ENCODE data around the gene ATP11A. TPM values are rescaled to one million over a fixed set of nuclear protein-coding genes. Genes with fewer than 3 reads are reported as not detected.
"Not testable (repeated sequence)": the region's sequence is repeated elsewhere in the genome, so short reads cannot be mapped to it uniquely, and the experiment has no call there.

Gene ATP11A
- total RNA-seq, 2 donors from 2014 or later, result 89.0 to 91.2 TPM

DNA sequence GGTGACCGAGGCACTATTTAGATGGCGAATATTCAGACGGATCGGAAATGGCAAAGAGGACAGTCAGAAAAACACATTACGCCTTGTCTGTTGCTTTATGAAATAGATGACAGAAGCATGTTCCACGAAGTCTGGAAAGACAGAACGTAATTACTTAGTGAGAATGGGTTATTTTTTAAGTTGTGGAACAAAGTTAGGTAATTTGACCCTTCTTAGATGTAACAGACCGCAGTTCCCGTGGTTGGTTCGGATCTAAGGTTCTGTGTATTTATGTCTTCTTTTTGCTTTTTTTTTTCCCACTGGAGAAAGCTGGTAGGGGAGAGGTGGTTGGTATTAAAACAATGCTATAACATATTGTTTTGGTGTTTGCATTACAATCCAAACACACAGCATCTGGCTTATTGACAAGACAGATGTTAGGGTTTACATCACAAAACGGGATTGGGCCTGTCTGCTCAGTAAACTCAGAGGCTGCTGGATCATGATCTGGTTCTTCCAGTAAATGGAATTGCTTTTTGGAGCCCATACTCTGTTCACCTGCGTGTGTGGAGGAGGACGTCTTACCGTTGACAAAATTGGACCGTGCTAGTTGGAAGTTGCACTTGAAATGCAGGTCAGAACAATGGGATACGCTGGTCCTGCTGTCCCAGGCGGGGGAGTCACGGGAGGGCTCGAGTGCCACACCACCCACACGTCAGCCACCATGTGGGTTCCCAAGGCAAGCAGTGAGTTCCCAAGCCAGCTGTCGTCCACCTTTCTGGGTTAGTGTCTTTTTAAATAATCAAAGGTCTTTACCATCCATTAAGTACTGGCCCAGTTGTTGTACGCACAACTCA lies 13.8 kb downstream of the ATP11A start:
- H3K9me3 Mint-ChIP-seq, result no peaks in the 10 kb centered on the region
- H3K27me3 Mint-ChIP-seq, result no peaks in the 10 kb centered on the region
- peak; percentile 58 for DNase-seq (ENCODE audit: low spot score)
- H3K36me3 Mint-ChIP-seq, result no peaks in the 10 kb centered on the region
- H3K27ac Mint-ChIP-seq, result no peak overlapping the region
- H3K4me3 Mint-ChIP-seq, result no peak overlapping the region
- H3K4me1 Mint-ChIP-seq (ENCODE audit: low read depth in 2 of 2), result peaks cover 5 to 30% of the 10 kb centered on the region in 2 donors
- ATAC-seq, result no peak

DNA sequence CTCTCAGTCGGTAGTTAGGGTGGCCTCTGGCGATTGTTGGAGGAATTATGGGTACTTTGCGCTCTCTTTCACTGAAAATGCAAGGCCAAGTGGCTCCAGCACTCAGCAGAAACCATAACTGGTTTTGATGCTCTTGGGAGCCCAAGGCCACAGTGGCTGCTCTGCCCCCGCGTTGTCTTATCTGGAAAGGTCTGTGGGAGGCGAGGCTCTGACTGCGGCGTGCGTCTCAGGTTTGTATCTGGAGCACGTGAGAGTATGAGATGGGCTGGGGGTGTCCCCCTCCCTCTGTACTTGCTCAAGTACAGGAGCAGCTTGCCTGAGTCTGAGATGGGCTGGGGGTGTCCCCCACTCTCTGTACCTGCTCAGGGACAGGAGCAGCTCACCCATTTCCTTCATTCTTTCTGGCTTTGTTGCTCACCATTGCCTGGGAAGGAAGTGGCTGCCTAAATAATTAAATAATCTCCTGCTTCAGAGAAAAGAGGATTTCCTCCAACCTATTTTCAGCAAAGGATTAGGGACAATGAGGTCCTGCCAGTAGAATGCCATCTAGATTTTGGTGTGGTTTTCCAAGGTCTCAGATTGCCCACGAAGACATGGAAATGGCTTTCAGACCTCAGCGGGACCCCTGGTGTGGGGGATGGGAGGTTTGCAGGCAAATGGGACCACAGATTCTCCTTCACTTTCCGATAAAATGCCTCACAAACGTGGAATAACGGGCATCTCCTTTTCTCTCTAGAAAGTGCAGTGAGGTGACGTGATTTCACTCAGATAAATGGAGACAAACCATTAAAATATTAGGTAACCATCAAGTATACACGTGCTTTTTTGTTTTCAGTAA lies 14.7 kb downstream of the ATP11A start:
- Mint-ChIP-seq H3K4me1 (ENCODE audit: low read depth in 2 of 2) (peaks cover 5 to 32% of the 10 kb centered on the region in 2 donors), H3K4me3 (no peak overlapping the region), H3K27ac (no peak overlapping the region), H3K27me3 (no peaks in the 10 kb centered on the region), H3K36me3 (no peaks in the 10 kb centered on the region), H3K9me3 (no peaks in the 10 kb centered on the region)
- ATAC-seq (no peak), DNase-seq (ENCODE audit: low spot score) (peak; percentile 31)

DNA sequence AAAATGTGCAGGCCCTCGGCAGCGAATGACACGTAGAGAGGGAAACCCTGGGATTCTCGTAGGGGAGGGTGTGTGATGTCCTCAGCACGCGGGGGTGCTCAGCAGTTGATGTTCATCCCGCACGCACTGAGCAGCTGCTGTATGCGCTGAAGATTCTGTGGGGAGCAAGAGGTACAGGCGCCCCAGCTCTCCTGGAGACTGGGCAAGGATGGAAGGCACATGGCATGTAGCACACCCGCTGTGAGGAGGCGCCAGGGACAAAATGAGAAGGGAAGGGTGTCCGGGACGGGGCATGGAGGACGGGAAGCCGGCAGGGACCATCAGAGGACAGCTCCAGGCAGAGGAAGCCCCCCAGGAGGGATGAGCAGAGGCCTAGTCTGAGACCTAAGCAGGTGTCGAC lies 15.4 kb downstream of the ATP11A start:
- Mint-ChIP-seq H3K4me3 (no peak overlapping the region), H3K27me3 (no peaks in the 10 kb centered on the region), H3K27ac (no peak overlapping the region), H3K36me3 (no peaks in the 10 kb centered on the region), H3K9me3 (no peaks in the 10 kb centered on the region), H3K4me1 (ENCODE audit: low read depth in 2 of 2) (peaks cover 5 to 34% of the 10 kb centered on the region in 2 donors)
- ATAC-seq (no peak), DNase-seq (ENCODE audit: low spot score) (peak; percentile 39)

DNA sequence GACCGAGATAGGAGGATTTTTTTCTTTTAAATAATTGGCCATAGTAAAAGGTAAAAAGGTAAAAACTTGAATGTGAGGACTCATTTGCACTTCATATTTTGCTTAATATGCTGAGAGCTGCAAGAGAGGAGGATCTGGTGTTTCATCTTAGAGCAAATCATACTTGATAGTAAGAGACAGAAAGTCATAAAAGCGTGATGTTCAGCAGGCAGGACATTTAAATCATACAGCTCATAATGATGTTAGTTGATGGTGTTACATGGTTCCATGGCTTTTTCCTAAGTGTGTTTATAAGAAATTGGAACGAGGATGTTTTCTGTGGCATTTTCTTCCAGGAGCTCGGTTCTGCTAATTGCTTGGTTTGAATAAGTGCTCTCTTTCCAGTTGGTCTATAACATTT lies 16.3 kb downstream of the ATP11A start:
- Mint-ChIP-seq H3K27me3 (no peaks in the 10 kb centered on the region), H3K4me3 (no peak overlapping the region), H3K36me3 (no peaks in the 10 kb centered on the region), H3K27ac (no peak overlapping the region), H3K4me1 (ENCODE audit: low read depth in 2 of 2) (peaks cover 5 to 32% of the 10 kb centered on the region in 2 donors), H3K9me3 (no peaks in the 10 kb centered on the region)
- no peak for DNase-seq (ENCODE audit: low spot score)
- ATAC-seq, result no peak

DNA sequence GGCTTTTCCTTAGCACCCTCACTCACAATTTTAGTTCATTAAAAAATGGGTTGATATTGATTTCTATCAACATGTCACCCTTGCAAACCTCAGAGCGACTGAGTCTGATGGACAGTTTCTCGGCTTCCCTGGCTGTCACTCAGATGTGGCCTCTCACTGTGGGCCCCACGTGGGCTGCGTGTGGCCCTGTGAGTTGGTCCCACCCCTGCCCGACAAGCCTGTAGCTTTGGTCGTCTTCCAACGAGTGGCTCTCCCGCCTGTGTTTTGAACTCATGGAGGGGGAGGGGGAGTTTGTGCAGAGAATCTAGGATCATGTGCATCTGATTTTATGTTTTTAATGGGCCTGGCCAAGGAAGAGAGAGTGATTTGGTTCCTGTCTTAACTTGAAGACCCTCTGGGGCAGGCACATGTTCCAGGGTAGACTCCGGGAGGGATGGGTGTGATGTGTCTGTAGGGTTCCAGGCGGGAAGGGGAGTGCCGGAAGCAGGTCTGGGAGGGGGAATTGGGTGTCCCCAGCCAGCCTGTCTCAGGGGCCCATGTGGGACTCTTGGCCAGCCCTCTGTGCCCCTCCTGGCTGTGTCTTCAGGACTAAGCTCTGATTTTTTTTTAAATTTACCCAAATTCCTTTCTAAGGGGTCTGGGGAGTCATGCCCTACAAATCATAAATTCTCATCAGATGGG lies 18.9 kb downstream of the ATP11A start:
- Mint-ChIP-seq H3K4me1 (ENCODE audit: low read depth in 2 of 2) (peaks cover 0 to 27% of the 10 kb centered on the region in 2 donors), H3K36me3 (no peaks in the 10 kb centered on the region), H3K27me3 (no peaks in the 10 kb centered on the region), H3K9me3 (no peaks in the 10 kb centered on the region), H3K4me3 (no peak overlapping the region), H3K27ac (no peak overlapping the region)
- peak; percentile 37 for DNase-seq (ENCODE audit: low spot score)
- ATAC-seq, result no peak

DNA sequence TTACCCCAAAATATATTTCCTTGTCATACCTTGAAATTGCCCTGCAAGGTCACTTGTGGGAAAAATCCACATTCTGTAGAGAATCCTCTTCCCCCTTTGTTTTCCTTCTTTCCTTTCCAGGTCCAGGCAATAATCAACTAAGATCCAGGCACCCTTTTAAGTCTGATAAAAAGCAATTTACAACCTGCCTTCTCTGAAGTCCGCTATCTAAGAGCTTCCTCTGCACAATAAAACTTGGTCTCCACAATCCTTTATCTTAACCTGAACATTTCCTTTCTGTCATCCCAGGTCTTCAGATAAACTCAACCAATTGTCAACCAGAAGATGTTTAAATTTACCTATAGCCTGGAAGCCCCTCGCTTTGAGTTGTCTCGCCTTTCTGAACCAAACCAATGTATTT lies 19.5 kb downstream of the ATP11A start:
- ATAC-seq; H3K36me3 Mint-ChIP-seq; H3K27ac Mint-ChIP-seq; H3K9me3 Mint-ChIP-seq; H3K4me3 Mint-ChIP-seq; DNase-seq (ENCODE audit: low spot score); H3K27me3 Mint-ChIP-seq: not testable (repeated sequence)
- H3K4me1 Mint-ChIP-seq (ENCODE audit: low read depth in 2 of 2), result peaks cover 0 to 24% of the 10 kb centered on the region in 2 donors

DNA sequence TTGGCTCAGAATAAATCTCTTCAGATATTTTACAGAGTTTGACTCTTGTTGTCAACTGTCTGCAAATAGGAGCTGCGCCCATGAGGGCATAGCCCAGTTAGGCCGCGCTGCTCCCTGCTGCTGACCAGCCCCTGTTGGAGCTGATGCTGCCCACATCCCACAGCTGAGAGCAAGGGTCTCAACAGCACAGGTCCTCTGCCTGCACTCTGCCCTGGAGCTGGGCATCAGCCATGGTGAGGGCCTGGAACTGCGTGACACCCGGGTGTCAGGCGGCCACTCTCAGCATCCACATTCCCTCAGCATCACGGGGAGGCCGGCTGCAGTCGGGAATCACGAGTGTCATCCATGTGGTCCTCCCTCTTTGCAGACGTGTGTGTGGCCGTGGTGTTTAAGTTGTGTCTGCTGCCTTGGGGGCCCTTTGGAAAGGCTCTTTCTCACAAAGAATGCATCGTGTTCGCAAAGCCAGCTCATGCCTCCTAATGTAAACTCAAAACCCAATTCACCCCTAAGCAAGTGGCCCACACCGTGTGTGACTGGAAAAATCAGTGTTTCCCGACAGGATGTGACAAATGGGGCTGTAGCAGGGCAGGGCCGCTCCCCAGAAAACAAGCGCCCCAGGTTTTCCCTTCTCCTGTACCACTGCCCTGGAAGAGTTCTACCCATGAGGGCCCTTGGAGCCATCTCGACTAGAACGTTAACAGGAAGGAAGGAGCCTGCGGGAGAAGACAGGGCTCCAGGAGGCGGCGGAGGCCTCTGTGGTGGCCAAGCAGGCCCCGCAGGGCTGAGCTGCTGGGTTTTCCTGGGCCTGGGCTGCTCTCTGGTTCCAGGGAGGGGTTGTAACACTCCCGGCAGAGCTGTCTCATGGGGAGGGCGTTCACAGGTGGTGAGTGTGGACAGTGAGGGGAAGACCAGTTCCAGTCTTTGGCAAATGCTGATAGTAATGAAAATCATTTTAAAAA lies 20.3 kb downstream of the ATP11A start:
- Mint-ChIP-seq H3K4me3 (no peak overlapping the region), H3K27ac (no peak overlapping the region), H3K9me3 (no peaks in the 10 kb centered on the region), H3K27me3 (no peaks in the 10 kb centered on the region), H3K36me3 (no peaks in the 10 kb centered on the region), H3K4me1 (ENCODE audit: low read depth in 2 of 2) (peaks cover 0 to 25% of the 10 kb centered on the region in 2 donors)
- peak; percentile 40 for DNase-seq (ENCODE audit: low spot score)
- ATAC-seq, result no peak

DNA sequence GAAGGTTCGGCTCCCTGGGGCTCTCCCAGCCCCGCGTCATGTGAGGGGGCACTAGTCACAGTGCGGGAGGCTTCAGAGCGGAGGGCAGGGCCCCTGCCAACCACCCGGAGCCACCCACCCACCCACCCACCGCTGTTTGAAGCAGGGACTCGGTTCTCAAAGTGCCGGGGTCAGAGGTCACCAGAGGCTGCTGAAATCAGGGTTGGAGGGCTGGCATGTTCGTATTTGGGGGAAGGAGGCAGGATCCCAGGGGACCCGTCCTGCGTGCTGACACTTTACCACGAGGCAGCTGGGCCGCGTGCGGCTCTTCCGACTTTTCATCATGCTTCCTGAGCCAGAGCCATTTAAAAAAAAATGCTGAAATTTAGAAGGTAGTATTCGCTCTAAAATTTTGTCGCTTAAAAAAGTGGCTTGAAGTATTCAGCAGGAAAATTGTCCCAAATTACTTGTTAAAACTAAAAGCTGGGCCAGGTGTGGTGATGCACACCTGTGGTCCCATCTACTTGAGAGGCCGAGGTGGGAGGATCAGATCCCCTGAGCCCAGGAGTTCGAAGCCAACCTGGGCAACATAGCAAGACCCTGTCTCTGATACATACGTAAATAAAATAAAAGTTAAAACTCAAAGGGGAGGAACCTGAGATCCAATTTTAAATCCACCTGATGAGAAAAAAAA lies 21.2 kb downstream of the ATP11A start:
- Mint-ChIP-seq H3K36me3 (no peaks in the 10 kb centered on the region), H3K4me3 (no peak overlapping the region), H3K4me1 (ENCODE audit: low read depth in 2 of 2) (peaks cover 0 to 25% of the 10 kb centered on the region in 2 donors), H3K27me3 (no peaks in the 10 kb centered on the region), H3K27ac (no peak overlapping the region), H3K9me3 (no peaks in the 10 kb centered on the region)
- ATAC-seq (no peak), DNase-seq (ENCODE audit: low spot score) (no peak)

DNA sequence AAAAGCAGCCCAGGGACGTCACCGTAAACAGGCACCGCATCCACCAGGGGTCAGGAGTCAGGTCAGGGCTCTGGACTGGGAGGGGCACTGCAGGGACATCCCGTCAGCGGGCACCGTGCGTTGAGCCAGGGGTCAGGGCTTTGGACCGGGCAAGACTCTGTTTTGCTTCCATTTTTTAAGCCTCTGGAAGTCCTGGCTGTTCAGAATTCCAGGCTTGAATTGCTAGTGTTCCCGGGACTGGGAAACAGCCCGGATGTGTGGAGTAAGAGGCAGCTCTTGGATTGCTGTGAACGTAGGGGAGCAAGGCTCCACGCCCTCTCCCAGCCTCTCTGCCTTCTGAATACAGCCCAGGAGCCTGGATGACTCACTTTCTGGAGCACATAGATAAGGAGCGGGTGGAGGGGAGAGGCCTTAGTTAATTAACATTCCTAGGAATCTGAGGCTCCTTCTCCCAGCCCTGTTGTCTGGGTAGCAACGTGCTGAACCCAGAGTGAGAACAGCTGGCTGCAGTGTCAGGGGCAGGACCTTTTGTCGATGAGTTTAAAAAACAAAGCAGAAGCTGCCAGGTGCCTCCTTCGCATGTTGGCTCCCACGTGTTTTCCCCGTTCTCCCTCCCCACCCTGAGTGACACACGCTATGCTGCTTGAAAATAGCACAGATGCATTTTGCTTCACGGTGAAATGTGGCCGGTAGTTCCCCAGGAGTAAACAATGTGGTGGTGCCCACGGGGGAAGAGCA lies 21.9 kb downstream of the ATP11A start:
- DNase-seq (ENCODE audit: low spot score), result peak; percentile 51
- no peak for ATAC-seq

DNA sequence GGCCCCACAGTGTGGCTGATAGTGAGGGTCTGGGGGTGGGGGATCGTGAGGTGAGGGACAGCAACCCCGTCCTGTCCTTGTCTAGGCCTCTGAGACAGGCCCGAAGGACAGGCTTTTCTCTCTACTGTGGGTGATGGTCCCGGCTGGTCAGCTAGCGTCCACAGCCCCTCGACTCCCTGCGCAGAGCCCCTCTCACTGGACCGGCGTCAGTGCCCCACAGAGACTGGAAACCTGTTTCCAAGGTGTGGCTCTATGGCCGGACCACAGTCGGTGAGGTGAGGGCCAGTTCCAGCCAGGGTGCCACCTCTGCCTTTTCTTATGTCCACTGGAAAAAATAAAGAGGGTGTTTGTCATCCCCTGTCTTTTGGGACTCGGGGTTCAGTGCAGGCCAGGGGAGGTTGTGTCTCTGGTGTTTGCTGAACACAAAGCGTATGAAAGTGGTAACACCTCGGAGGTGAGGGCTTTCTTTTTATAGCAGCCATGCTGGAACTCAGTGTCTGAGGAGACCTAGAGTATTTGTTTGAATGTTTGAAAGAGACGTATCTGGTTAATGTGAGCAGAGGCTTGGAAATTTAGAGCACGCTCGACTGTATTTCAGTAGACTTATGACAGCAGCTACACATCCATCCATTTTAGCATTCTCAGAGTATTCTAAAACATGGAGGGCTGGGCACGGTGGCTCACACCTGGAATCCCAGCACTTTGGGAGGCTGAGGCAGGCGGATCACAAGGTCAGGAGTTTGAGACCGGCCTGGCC lies 22.8 kb downstream of the ATP11A start:
- H3K36me3 Mint-ChIP-seq, result no peaks in the 10 kb centered on the region
- ATAC-seq, result no peak
- no peak overlapping the region for H3K27ac Mint-ChIP-seq
- DNase-seq (ENCODE audit: low spot score), result peak; percentile 41
- no peaks in the 10 kb centered on the region for H3K27me3 Mint-ChIP-seq
- H3K4me3 Mint-ChIP-seq, result no peak overlapping the region
- H3K9me3 Mint-ChIP-seq, result no peaks in the 10 kb centered on the region
- peaks cover 0 to 31% of the 10 kb centered on the region in 2 donors for H3K4me1 Mint-ChIP-seq (ENCODE audit: low read depth in 2 of 2)

More for the DNA sequence above, 21.9 kb downstream of the ATP11A start:
- H3K27ac Mint-ChIP-seq, result no peak overlapping the region
- H3K4me3 Mint-ChIP-seq, result no peak overlapping the region
- no peaks in the 10 kb centered on the region for H3K9me3 Mint-ChIP-seq
- peaks cover 0 to 25% of the 10 kb centered on the region in 2 donors for H3K4me1 Mint-ChIP-seq (ENCODE audit: low read depth in 2 of 2)
- no peaks in the 10 kb centered on the region for H3K27me3 Mint-ChIP-seq
- H3K36me3 Mint-ChIP-seq, result no peaks in the 10 kb centered on the region

DNA sequence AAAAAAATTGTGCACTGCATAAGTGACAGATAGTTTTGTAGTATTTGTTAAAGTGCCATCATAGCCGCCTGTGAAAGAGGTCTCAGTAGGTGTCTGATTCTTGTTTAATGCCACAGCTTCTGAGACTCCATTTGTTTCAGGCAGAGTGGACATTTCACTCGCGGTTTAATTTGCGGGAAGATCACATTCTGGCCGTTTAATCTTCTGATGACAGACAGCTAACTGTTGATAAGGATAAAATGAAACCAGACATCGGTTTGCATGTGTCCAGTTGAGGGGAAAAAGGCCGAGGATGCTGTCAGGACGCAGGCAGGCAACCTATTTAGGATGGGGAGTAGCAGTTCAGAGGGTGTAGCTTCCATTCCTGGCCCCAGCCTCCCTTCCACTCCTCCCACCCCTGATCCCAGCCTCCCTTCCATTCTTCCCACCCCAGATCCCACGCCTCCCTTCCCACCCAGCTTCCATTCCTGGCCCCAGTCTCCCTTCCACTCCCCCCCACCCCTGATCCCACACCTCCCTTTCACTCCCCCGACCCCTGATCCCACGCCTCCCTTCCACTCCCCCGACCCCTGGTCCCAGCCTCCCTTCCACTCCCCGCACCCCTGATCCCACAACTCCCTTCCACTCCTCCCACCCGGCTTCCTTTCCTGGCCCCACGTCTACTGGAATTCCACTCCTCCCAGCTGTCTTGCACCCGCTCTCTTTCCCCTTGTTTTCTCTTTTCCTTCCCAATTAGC lies 23.8 kb downstream of the ATP11A start:
- ATAC-seq (no peak), DNase-seq (ENCODE audit: low spot score) (peak; percentile 54)
- peaks cover 0 to 29% of the 10 kb centered on the region in 2 donors for H3K4me1 Mint-ChIP-seq (ENCODE audit: low read depth in 2 of 2)
- H3K9me3 Mint-ChIP-seq, result no peaks in the 10 kb centered on the region
- no peaks in the 10 kb centered on the region for H3K27me3 Mint-ChIP-seq
- no peak overlapping the region for H3K4me3 Mint-ChIP-seq
- no peaks in the 10 kb centered on the region for H3K36me3 Mint-ChIP-seq
- H3K27ac Mint-ChIP-seq, result no peak overlapping the region

Measured in natural killer cell treated with Interleukin-12 subunit alpha and Interleukin-12 subunit beta and Interleukin-15 and Interleukin-18, amount 100 ng/mL, for 72 hours (primary cell).